NCI-H226 (cell line): ENCODE data around the gene ASIC2.

Experiments used
- DNase-seq: peaks from one replicate; pipeline ENCODE4 v3.0.0-alpha.2; 2015

The ASIC2 gene

GRCh38 chr17:33242375-33243124, 50.5 kb downstream of the ASIC2 start:
- DNase-seq = no peak

- DNase-seq = peak; percentile 89
Observed at GRCh38 chr17:33241390-33241789, 51.7 kb downstream of the ASIC2 start.

GRCh38 chr17:33240362-33240761, 52.7 kb downstream of the ASIC2 start:
- DNase-seq = no peak

- no peak for DNase-seq
Observed at GRCh38 chr17:33239702-33240101, 53.4 kb downstream of the ASIC2 start.

- DNase-seq = peak; percentile 96
Observed at GRCh38 chr17:33234930-33235685, 58.0 kb downstream of the ASIC2 start.

- no peak for DNase-seq
Observed at GRCh38 chr17:33234233-33234632, 58.9 kb downstream of the ASIC2 start.

- no peak for DNase-seq
Observed at GRCh38 chr17:33233811-33234177, 59.3 kb downstream of the ASIC2 start.

GRCh38 chr17:33229499-33229898, 63.6 kb downstream of the ASIC2 start:
- DNase-seq = no peak

GRCh38 chr17:33229028-33229427, 64.1 kb downstream of the ASIC2 start:
- DNase-seq = no peak

- no peak for DNase-seq
Observed at GRCh38 chr17:33228548-33228947, 64.5 kb downstream of the ASIC2 start.

GRCh38 chr17:33227911-33228310, 65.2 kb downstream of the ASIC2 start:
- no peak for DNase-seq

- DNase-seq = no peak
Observed at GRCh38 chr17:33225994-33226393, 67.1 kb downstream of the ASIC2 start.

- no peak for DNase-seq
Observed at GRCh38 chr17:33225509-33225908, 67.6 kb downstream of the ASIC2 start.

- no peak for DNase-seq
Observed at GRCh38 chr17:33220036-33220435, 73.1 kb downstream of the ASIC2 start.

GRCh38 chr17:33218698-33219601, 74.1 kb downstream of the ASIC2 start:
- DNase-seq = no peak

- DNase-seq = no peak
Observed at GRCh38 chr17:33217891-33218290, 75.2 kb downstream of the ASIC2 start.

GRCh38 chr17:33214996-33215395, 78.1 kb downstream of the ASIC2 start:
- no peak for DNase-seq

- no peak for DNase-seq
Observed at GRCh38 chr17:33210285-33210684, 82.8 kb downstream of the ASIC2 start.

GRCh38 chr17:33209671-33210070, 83.4 kb downstream of the ASIC2 start:
- no peak for DNase-seq

GRCh38 chr17:33207231-33207630, 85.9 kb downstream of the ASIC2 start:
- DNase-seq = no peak

- DNase-seq = no peak
Observed at GRCh38 chr17:33205552-33205951, 87.5 kb downstream of the ASIC2 start.

GRCh38 chr17:33204701-33205100, 88.4 kb downstream of the ASIC2 start:
- DNase-seq = no peak

GRCh38 chr17:33204156-33204555, 88.9 kb downstream of the ASIC2 start:
- no peak for DNase-seq
